ENCODE data around the gene TSLP. TPM values are rescaled to one million over a fixed set of nuclear protein-coding genes. Genes with fewer than 3 reads are reported as not detected.

Gene TSLP
- total RNA-seq, 3 donors from 2014 or later: 0.14 to 1.0 (median 0.20) TPM

DNA sequence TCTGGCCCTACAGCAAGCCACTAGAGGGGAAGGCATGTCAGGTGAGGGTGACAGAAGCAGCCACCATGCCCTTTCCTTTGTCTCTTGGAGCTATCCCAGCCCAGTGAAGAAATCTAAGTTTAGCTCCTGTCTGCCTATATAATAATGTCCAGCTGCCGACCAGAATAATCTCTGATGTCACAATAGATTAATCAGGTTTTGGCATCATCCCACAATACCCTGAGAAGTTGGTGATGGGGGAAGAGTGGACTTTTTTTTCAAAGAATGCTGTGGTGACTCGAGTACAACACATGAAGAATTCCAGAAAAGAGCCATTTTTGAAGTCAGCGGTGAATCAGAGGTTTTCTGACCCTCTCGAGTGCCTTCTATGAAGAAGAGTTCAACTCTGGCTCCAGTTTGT, 1.7 kb upstream of the TSLP start:
- H3K4me1 ChIP-seq (ENCODE audit: low read depth): no peaks in the 10 kb centered on the region
- no peaks in the 10 kb centered on the region for H3K9me3 ChIP-seq
- DNase-seq: no peak
- no peaks in the 10 kb centered on the region for H3K36me3 ChIP-seq (ENCODE audit: low read depth)
- intact Hi-C loops (cut with DNase I, micrococcal nuclease): no loop called here
- no peak overlapping the region for H3K4me3 ChIP-seq
- TF ChIP-seq, protein P1, sequence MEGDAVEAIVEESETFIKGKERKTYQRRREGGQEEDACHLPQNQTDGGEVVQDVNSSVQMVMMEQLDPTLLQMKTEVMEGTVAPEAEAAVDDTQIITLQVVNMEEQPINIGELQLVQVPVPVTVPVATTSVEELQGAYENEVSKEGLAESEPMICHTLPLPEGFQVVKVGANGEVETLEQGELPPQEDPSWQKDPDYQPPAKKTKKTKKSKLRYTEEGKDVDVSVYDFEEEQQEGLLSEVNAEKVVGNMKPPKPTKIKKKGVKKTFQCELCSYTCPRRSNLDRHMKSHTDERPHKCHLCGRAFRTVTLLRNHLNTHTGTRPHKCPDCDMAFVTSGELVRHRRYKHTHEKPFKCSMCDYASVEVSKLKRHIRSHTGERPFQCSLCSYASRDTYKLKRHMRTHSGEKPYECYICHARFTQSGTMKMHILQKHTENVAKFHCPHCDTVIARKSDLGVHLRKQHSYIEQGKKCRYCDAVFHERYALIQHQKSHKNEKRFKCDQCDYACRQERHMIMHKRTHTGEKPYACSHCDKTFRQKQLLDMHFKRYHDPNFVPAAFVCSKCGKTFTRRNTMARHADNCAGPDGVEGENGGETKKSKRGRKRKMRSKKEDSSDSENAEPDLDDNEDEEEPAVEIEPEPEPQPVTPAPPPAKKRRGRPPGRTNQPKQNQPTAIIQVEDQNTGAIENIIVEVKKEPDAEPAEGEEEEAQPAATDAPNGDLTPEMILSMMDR (IDR thresholded peaks at IDR 0.05): no peak
- no peak for ATAC-seq

DNA sequence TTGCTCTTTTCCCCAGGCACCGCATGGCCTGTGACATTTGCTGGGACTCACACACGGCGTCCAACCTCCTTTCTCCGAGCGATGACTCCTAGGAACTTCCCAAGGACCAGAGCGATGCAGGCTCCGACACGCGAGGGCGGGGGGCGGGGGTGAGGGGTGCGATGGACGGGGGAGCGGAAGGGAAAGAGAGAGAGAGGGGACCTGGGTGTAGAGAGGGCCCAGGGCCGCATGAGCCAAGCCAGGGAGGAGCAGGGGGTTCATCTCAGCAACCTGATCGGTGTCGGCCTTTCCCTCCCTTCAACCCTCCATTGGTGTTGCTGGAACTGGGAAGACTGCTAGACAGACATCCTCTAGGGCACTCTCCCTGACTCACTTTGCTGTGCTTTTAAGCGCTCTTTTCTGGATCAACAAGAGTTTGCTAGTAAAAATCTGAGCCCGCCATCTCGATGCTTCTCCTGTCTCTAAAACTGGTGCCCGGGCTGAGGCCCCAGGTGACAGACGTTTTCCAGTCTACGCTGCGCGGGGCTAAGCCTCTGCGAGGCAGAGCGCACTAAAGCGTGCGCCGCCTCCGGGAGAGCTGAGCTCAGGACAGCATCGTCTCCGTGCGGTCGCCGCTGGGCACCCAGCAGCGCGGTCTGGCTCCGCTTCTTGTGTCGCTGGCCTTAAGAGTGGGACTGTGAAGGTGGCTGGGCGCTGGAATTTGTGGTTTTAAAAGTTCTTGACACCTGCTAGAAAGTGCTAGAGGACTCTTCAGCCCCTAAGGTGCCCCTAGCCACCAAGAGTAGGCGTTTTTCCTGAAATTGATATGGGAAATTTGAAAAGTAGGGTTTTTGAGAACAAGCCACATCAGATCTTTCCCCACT, 1.0 kb upstream of the TSLP start:
- Histone ChIP-seq H3K36me3 (ENCODE audit: low read depth) (no peaks in the 10 kb centered on the region), H3K9me3 (no peaks in the 10 kb centered on the region), H3K4me1 (ENCODE audit: low read depth) (no peaks in the 10 kb centered on the region), H3K4me3 (no peak overlapping the region)
- intact Hi-C loops (cut with DNase I, micrococcal nuclease): no loop called here
- TF ChIP-seq, protein P1 (IDR thresholded peaks at IDR 0.05): no peak
- ATAC-seq (peak; percentile 52), DNase-seq (no peak)

DNA sequence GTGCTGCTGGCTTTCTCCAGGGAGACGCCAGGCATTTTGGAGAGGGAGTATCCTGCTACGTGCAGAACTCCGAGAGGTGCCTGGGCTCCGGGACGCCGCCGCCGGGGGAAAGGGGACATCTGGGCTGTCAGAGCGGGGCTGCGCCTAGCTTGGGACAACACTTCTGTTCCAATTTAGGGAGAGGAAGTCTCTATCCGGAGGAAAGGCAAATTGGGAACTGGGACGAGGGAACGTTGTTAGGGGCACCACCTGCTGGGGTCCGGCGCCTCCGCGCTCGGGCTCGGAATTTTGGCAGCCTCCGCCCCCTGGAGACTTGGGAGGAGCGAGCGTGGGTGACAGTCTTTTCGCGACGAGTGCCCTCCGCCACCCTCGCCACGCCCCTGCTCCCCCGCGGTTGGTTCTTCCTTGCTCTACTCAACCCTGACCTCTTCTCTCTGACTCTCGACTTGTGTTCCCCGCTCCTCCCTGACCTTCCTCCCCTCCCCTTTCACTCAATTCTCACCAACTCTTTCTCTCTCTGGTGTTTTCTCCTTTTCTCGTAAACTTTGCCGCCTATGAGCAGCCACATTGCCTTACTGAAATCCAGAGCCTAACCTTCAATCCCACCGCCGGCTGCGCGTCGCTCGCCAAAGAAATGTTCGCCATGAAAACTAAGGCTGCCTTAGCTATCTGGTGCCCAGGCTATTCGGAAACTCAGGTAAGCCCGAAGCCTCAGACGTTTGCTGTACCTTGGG, 1.6 kb downstream of the TSLP start:
- TF ChIP-seq, protein P1 (IDR thresholded peaks at IDR 0.05): no peak
- Histone ChIP-seq H3K9me3 (no peaks in the 10 kb centered on the region), H3K4me1 (ENCODE audit: low read depth) (no peaks in the 10 kb centered on the region), H3K4me3 (no peak overlapping the region), H3K36me3 (ENCODE audit: low read depth) (no peaks in the 10 kb centered on the region)
- intact Hi-C loops (cut with DNase I, micrococcal nuclease): no loop called here
- peak; percentile 81 for ATAC-seq
- peak; percentile 55 to 65 (median 59) for DNase-seq

DNA sequence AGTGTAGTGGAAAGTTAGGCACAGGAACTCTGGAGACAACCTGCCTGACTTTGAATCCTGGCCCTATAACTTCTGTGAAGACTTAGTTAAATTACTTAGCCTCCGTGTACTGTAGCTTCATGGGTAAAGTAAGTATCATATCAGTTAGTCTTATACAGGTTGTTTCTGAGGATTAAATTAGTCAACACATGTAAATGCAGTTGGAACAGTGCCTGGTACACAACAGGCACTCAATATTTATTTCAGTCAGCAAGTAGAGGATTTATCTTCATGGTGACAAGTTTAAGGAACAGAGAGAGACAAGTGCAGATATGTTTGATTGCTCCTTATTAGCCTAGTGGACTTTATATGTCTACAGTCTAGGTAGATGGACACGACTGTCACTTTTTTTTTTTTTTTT, 2.7 kb downstream of the TSLP start:
- ATAC-seq (no peak), DNase-seq (no peak)
- intact Hi-C loops (cut with DNase I, micrococcal nuclease): no loop called here
- Histone ChIP-seq H3K4me3 (no peak overlapping the region), H3K4me1 (ENCODE audit: low read depth) (no peaks in the 10 kb centered on the region), H3K9me3 (no peaks in the 10 kb centered on the region), H3K36me3 (ENCODE audit: low read depth) (no peaks in the 10 kb centered on the region)
- TF ChIP-seq, protein P1 (IDR thresholded peaks at IDR 0.05): no peak

DNA sequence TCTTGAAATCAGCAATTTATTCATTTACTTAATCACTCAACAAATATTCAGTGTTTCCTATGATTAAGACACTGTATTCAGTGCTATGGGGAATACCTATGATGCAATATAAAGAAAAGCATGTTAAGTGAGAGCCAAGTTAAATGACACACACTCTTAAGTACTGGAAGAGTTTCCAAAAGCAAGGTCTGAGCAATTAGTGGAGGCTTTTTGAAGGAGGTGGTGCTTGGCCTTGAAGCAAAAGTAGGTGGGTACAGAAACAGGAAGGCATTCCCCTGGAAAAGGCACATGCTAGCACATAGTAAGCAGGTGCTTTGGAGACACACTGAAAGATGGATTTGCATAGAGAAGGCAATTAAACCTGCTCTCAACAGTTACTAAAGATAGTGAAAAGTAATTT, 4.0 kb downstream of the TSLP start:
- no peaks in the 10 kb centered on the region for H3K36me3 ChIP-seq (ENCODE audit: low read depth)
- no peaks in the 10 kb centered on the region for H3K4me1 ChIP-seq (ENCODE audit: low read depth)
- H3K9me3 ChIP-seq: no peaks in the 10 kb centered on the region
- H3K4me3 ChIP-seq: no peak overlapping the region
- TF ChIP-seq, protein P1 (IDR thresholded peaks at IDR 0.05): no peak
- DNase-seq: no peak
- intact Hi-C loops (cut with DNase I, micrococcal nuclease): no loop called here
- no peak for ATAC-seq
